Epithelial cell of prostate (primary cell): ENCODE results near the gene CEP112.
"Not testable (repeated sequence)": the region's sequence is repeated elsewhere in the genome, so short reads cannot be mapped to it uniquely, and the experiment has no call there.

Experiments
- DNase-seq: peaks from one replicate; pipeline ENCODE4 v3.0.0-alpha.2; 2011; ENCODE audit warnings: low read depth, low spot score
- H3K27ac ChIP-seq: fragments of 450-650 bp; 2 replicates; pipeline ENCODE4 v1.5.1; 2017; ENCODE audit warnings: mild to moderate bottlenecking

The CEP112 gene

GRCh38 chr17:65852911-65853310 lies 339.0 kb downstream of the CEP112 start:
- no peak overlapping the region for H3K27ac ChIP-seq
- no peak for DNase-seq

DNA sequence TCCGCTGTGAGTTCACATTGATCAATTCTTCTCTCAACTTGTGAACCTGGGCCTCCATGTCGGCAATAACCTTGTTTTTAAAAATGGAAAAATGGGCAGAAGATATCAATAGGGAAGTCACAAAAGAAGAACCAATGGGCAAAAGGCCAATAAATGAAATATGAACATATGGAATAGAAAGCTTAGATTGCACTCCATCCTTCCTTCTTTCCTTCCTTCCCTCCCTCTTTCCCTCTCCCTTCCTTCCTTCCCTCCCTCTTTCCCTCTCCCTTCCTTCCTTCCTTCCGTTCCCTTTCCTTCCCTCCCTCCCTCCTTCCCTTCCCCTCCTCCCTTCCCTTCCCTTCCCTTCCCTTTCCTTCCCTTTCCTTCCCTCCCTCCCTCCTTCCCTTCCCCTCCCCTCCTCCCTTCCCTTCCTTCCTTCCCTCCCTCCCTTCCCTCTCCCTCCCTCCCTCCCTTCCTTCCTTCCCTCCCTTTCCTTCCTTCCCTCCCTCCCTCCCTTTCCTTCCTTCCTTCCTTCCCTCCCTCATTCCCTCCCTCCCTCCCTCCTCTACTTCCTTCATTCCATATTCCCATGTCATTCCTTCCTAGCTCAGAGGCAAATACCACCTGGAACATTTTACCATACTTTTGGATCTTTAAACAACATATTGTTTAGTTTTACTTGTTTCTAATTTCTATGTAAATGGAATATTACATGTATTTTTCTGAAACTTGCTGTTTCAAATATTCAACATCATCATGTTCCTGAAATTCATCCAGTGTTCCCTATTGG lies 339.8 kb downstream of the CEP112 start:
- DNase-seq, result no peak
- no peak overlapping the region for H3K27ac ChIP-seq

- peak overlapping the region; percentile 31 for H3K27ac ChIP-seq
- peak; percentile 73 for DNase-seq
Measured at GRCh38 chr17:65850486-65850885, 341.4 kb downstream of the CEP112 start.

GRCh38 chr17:65848751-65849150 lies 343.2 kb downstream of the CEP112 start:
- H3K27ac ChIP-seq, result no peak overlapping the region
- DNase-seq, result no peak

DNA sequence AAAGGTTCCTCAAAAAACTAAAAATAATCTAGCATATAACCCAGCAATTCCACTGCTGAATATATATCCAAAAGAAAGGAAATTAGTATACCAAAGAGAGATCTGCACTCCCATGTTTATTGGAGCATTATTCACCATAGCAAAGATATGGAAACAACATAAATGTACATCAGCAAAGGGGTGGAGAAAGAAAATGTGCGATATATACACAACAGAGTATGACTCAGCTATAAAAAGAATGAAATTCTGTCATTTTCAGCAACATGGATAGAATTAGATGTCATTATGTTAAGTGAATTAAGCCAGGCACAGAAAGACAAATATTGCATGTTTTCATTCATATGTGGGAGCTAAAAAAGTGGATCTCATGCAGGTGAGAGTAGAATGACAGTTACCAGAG lies 350.8 kb downstream of the CEP112 start:
- no peak for DNase-seq
- H3K27ac ChIP-seq, result no peak overlapping the region

DNA sequence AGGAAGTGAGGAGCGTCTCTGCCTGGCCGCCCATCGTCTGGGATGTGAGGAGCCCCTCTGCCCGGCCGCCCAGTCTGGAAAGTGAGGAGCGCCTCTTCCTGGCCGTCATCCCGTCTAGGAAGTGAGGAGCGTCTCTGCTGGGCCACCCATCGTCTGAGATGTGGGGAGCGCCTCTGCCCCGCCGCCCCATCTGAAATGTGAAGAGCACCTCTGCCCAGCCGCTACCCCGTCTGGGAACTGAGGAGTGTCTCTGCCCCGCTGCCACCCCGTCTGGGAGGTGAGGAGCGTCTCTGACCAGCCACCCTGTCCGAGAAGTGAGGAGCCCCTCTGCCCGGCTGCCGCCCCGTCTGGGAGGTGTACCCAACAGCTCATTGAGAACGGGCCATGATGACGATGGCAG lies 354.7 kb downstream of the CEP112 start:
- not testable (repeated sequence) for H3K27ac ChIP-seq, DNase-seq

- DNase-seq, result no peak
- H3K27ac ChIP-seq, result no peak overlapping the region
Measured at GRCh38 chr17:65833214-65833613, 358.7 kb downstream of the CEP112 start.

DNA sequence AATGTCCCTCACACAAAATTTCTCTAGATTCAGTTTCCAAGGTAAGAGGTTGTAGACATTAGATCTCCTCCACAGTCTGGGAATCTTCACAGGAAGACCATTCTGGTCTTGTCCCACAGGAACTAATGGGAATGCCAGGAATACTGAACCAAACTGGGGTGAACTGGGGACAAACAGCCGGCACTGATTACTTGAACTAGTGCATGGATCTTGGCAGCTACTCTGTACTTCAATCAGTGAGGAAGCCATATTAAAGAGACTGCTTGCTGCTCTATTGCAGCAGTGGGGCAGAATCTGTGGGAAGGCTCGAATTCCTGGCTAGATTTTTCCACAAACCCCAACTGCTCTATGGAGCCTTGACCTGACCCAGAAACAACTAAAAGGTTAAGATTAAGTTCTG lies 361.6 kb downstream of the CEP112 start:
- no peak overlapping the region for H3K27ac ChIP-seq
- DNase-seq, result no peak

- DNase-seq, result not testable (repeated sequence)
- peak overlapping the region; percentile 74 for H3K27ac ChIP-seq
Measured at GRCh38 chr17:65826577-65826976, 365.4 kb downstream of the CEP112 start.

- H3K27ac ChIP-seq, result no peak overlapping the region
- DNase-seq, result no peak
Measured at GRCh38 chr17:65824901-65825300, 367.0 kb downstream of the CEP112 start.

DNA sequence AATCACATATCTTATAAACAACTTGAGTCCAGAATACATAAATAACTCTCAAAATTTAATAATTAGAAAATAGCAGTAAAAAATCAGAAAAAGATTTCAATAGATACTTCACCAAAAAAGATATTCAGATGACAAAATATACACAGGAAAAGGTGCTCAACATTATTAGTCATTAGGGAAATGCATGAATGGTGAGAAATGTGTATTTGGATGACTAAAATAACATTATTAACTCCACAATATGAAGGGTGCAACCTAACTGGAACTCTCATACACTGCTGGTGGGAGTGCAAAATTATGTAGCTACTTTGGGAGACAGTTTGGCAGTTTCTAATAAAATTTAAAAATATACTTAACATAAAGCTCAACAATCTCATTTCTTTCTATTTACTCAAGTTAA lies 368.2 kb downstream of the CEP112 start:
- DNase-seq, result no peak

DNA sequence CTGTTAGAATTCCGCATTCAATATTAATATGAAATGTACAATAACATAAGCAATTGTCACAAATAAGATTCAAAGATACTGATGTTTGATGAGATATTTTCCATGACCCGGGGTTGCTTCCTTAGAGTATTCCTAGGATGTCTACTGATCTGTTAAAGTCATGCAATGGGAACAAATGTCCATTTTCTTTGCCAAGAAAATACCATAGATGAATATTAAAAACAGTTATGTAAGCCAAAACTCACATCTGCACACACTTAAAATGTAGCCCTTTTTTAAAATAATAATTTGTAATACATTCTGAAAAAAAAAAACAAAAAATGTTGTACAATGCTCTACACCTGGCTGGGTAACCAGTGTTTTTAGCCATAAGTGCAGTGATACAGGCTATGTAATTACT lies 371.1 kb downstream of the CEP112 start:
- no peak for DNase-seq
- no peak overlapping the region for H3K27ac ChIP-seq

More for the DNA sequence above, 368.2 kb downstream of the CEP112 start:
- H3K27ac ChIP-seq, result no peak overlapping the region

DNA sequence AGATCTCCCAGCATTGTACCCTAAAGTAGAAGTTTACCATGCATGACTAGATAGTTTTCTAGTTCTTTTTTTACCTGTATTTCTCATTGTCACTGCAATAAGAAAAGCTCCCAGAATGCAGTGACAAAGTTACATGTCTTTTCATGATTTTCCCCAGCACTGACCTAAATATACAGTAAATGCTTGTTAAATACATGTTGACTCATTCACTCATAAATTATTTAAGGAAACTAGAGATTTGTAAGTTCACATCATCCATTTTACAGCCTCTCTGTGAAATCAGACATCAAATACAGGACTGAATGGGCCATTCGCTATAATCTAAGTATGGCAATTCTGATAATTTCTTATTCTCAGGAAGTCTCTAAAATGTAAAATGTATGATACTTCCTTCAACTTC lies 371.6 kb downstream of the CEP112 start:
- H3K27ac ChIP-seq, result no peak overlapping the region
- no peak for DNase-seq

- no peak for DNase-seq
- H3K27ac ChIP-seq, result no peak overlapping the region
Measured at GRCh38 chr17:65819810-65820209, 372.1 kb downstream of the CEP112 start.

- no peak for DNase-seq
- H3K27ac ChIP-seq, result no peak overlapping the region
Measured at GRCh38 chr17:65817951-65818350, 374.0 kb downstream of the CEP112 start.

DNA sequence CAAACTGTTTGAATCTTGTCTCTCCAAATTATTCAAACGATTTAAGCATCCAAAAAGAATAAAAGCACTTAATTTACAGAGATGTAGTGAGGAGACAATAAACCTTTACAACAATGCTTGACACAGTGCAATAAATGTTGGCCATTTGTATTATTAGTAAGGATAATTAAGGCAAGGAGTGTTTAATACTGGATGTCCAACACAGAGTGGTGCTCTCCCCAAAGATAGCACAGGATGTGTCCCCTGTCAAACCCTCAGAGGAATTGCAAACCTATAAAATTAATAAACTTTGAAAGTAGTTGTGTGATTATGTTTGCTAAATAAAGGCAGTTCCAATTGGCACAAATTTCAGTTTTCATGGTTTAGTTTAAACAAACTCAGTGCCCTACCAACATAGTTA lies 377.5 kb downstream of the CEP112 start:
- no peak overlapping the region for H3K27ac ChIP-seq
- no peak for DNase-seq

GRCh38 chr17:65813306-65813705 lies 378.6 kb downstream of the CEP112 start:
- no peak for DNase-seq
- no peak overlapping the region for H3K27ac ChIP-seq

- no peak overlapping the region for H3K27ac ChIP-seq
- DNase-seq, result no peak
Measured at GRCh38 chr17:65811043-65811442, 380.9 kb downstream of the CEP112 start.

GRCh38 chr17:65809366-65809765 lies 382.6 kb downstream of the CEP112 start:
- DNase-seq, result no peak
- no peak overlapping the region for H3K27ac ChIP-seq

DNA sequence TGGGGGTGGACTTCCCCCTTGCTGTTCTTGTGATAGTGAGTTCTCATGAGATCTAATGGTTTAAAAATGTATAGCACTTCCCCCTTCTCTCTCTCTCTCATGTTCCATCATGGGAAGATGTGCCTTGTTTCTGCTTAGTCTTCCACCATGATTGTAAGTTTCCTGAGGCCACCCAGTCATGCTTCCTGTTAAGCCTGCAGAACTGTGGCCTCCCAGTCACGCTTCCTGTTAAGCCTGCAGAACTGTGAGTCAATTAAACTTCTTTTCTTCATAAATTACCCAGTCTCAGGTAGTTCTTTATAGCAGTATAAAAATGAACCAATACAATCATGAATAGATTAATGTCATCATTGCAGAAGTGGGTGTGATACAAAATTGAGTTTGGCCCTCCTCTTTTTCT lies 383.4 kb downstream of the CEP112 start:
- DNase-seq, result not testable (repeated sequence)

GRCh38 chr17:65807361-65807760 lies 384.6 kb downstream of the CEP112 start:
- no peak for DNase-seq
- H3K27ac ChIP-seq, result no peak overlapping the region

More for the DNA sequence above, 383.4 kb downstream of the CEP112 start:
- H3K27ac ChIP-seq, result not testable (repeated sequence)

GRCh38 chr17:65801513-65801912 lies 390.4 kb downstream of the CEP112 start:
- H3K27ac ChIP-seq, result no peak overlapping the region
- no peak for DNase-seq
